CD4-positive, alpha-beta T cell treated with Interleukin-4 for 4 hours (primary cell): ENCODE data around the gene ZNF212.
"Not testable (repeated sequence)": the region's sequence is repeated elsewhere in the genome, so short reads cannot be mapped to it uniquely, and the experiment has no call there.

ENCODE experiments used
- DNase-seq: peaks from one replicate; pipeline ENCODE4 v3.0.0-alpha.2; 2020

ZNF212 gene

GRCh38 chr7:149220534-149220933, 18.9 kb upstream of the ZNF212 start:
- no peak for DNase-seq

GRCh38 chr7:149223176-149223575, 16.3 kb upstream of the ZNF212 start:
- DNase-seq, result no peak

GRCh38 chr7:149223761-149224160, 15.7 kb upstream of the ZNF212 start:
- DNase-seq, result no peak

- no peak for DNase-seq
These were observed 15.1 kb upstream of the ZNF212 start for GRCh38 chr7:149224352-149224751.

GRCh38 chr7:149225106-149225505, 14.3 kb upstream of the ZNF212 start:
- DNase-seq, result no peak

- no peak for DNase-seq
These were observed 13.8 kb upstream of the ZNF212 start for GRCh38 chr7:149225656-149226055.

GRCh38 chr7:149226366-149226765, 13.1 kb upstream of the ZNF212 start:
- not testable (repeated sequence) for DNase-seq

GRCh38 chr7:149226840-149227494, 12.5 kb upstream of the ZNF212 start:
- no peak for DNase-seq

GRCh38 chr7:149228831-149229471, 10.5 kb upstream of the ZNF212 start:
- no peak for DNase-seq

GRCh38 chr7:149229526-149229925, 9.9 kb upstream of the ZNF212 start:
- no peak for DNase-seq

- DNase-seq, result no peak
These were observed 7.1 kb upstream of the ZNF212 start for GRCh38 chr7:149232362-149232761.

GRCh38 chr7:149233655-149234204, 5.7 kb upstream of the ZNF212 start:
- DNase-seq, result not testable (repeated sequence)

GRCh38 chr7:149237502-149237901, 1.9 kb upstream of the ZNF212 start:
- DNase-seq, result no peak

- no peak for DNase-seq
These were observed 1.4 kb upstream of the ZNF212 start for GRCh38 chr7:149238051-149238450.

- DNase-seq, result no peak
These were observed 1.2 kb downstream of the ZNF212 start for GRCh38 chr7:149240637-149241036.

- no peak for DNase-seq
These were observed 2.2 kb downstream of the ZNF212 start for GRCh38 chr7:149241696-149242095.

GRCh38 chr7:149245244-149245643, 5.8 kb downstream of the ZNF212 start:
- DNase-seq, result peak; percentile 18

GRCh38 chr7:149245744-149246143, 6.3 kb downstream of the ZNF212 start:
- DNase-seq, result no peak

GRCh38 chr7:149248777-149249176, 9.3 kb downstream of the ZNF212 start:
- DNase-seq, result no peak

- not testable (repeated sequence) for DNase-seq
These were observed 10.7 kb downstream of the ZNF212 start for GRCh38 chr7:149250151-149250550.

GRCh38 chr7:149251518-149251917, 12.1 kb downstream of the ZNF212 start:
- not testable (repeated sequence) for DNase-seq

GRCh38 chr7:149252378-149252777, 12.9 kb downstream of the ZNF212 start:
- DNase-seq, result no peak

GRCh38 chr7:149253665-149254064, 14.2 kb downstream of the ZNF212 start:
- no peak for DNase-seq

- DNase-seq, result no peak
These were observed 14.9 kb downstream of the ZNF212 start for GRCh38 chr7:149254181-149254858.
